Activated CD4-positive, alpha-beta T cell treated with anti-CD3 and anti-CD28 coated beads, Interleukin-10, Interleukin-2, amounts not matched to agents 100 ng/mL and 50 ng/mL, durations not matched to agents 16 hours and 8 hours (primary cell): ENCODE results near the gene P2RY6.

Experiments
- DNase-seq: peaks from one replicate; pipeline ENCODE4 v3.0.0-alpha.2; 2020

Gene P2RY6

DNA sequence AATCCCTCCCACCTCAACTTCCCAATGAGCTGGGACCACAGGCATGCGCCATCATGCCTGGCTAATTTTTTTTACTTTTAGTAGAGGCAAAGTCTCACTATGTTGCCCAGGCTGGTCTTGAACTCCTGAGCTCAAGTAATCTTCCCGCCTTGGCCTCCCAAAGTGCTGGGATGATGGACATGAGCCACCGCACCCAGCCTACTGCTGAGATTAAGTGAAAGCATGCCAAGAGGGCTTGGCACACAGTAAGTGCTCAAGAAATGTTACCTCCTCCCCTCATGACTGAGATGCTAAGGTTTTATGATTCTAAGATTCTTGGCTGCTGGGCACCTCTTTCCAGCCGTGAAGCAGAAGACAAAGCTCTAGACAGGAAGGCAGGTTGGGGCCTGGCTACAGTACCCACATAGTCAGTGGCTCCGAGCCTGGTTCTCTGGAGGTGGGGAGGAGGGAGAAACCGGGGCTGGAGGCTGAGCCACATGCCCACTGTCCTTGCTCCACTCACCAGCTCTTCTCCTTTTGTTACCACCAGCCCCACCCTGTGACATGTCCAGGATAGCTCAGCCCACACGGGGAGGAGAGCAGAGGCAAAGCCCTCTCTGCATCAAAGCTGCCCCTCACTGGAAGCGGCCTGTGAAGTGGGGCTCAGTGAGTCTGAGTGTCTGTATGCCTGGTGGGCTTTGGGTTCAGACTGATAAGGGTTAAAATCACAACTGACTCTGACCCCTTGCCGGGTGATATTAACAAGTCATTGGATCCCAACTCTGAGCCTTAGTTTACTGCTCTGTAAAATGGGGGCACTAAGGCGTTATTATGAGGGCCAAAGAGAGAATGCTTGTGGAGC lies 48.8 kb downstream of the P2RY6 start:
- DNase-seq: no peak

DNA sequence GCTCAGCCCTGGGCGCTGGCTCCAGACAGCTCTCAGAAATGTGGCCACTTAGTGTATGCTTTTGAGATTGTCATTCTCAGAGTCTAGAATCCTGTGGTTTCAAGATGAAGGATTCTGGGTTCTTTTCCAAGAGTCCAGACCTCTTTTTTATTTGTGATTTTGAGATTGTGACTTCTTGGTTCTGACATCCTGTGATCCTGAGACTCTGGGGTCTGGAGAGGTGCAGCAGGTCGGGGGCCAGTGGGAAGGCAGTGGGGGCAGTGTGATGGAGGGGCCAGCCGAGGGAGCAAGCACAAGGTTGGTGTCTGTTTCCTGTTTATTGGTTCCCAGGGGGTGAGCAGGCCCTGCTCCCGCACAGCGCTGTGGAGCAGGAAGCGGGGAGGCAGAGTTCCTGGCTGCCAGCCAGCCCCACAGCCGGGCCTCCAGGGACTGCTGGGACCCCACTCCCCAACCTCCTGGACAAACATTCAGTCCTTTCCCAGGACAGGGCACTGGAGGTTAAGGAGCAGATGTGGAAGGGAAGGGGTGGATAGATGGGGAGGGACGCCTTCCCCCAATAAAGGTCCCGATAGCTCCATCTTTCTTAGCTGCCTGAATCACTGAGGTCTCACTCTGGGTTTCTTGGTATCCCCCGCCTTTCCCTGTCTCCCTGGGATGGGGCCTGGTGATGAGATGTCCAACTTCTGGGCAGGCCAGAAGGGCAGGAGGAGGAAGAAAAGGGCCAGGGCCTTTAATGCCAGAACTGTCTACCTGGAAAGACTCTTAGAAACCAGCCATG lies 49.7 kb downstream of the P2RY6 start:
- no peak for DNase-seq

DNA sequence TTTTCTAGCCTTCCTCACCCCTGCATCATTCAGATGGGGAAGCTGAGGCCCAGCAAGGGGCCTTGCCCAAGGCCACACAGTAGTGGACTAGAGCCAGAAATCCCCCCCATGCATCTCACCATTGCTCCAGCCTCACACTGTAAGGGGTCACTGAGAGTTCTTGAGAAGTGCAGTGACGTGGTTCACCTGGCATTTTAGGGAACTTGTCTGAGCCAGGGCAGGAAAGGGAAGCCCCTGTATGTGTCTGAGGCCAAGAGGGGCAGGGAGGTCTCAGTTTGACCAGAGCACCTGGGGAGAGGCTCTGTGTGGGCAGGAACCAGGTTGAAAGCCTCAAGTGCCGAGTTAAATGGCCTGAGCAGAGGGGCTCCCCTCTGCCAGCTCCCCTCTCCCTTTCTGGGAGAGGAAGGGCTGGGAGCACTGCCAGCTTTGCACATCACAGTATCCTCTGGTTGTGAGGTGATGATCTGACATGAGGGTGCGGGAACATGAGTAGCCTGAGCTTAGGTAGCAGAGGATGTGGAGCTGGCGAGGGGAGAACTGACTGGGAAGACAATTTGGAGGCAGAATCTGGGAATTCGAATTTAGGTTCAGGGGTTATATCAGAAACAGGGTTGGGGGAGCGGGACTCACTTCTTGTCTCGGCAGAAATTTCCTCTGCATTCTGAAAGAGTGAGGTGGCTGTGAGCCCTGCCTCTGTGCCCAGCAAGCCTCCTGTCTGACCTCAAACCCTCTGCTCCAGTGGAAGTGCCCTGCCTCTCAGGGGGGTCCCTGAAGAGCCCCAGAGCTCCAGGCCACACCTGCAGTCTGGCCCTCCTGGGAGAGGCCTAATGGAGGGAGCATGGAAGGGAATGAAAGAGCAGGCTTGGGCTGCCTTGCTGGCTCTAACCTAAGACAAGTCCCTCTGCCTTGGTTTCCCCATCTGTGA lies 50.5 kb downstream of the P2RY6 start:
- no peak for DNase-seq

DNA sequence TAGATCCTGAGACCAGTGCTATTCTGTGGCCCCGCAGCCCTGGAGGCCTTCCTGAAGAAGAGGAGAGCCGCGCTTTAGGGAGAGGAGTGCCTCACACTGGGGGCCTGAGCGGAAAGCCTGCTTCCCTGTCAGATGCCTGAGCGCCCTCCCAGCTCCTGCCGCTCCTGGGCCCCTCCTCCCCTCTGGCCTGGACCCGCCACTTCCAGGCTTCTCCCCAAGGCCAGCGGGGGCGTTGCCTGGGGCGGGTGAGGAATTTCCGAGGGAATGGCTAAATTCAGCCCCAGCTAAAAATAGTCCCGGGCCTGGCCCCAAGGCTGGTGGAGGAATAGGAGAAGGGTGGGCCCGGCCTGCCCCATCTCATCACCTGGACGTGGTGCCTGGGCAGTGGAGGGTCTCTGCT lies 51.3 kb downstream of the P2RY6 start:
- DNase-seq: no peak

DNA sequence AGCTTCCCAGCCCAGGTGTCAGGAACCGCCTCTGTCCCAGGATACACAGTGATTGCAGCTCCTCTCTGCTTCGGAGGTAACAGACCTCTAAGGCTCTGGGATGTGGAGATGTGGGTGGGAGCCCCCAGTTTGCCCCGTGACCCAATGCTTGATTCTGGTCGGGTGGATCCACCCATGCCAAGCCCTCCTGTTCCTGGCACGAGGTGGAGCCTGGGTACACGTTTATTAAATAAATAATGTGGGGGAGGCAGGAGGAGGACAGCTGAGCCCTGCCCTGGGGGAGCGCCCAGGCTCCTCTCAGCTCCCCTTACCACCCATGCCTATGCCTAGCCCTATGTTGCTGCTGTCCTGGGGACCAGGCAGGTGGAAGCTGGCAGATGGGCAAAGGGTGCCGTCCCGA lies 52.0 kb downstream of the P2RY6 start:
- no peak for DNase-seq

DNA sequence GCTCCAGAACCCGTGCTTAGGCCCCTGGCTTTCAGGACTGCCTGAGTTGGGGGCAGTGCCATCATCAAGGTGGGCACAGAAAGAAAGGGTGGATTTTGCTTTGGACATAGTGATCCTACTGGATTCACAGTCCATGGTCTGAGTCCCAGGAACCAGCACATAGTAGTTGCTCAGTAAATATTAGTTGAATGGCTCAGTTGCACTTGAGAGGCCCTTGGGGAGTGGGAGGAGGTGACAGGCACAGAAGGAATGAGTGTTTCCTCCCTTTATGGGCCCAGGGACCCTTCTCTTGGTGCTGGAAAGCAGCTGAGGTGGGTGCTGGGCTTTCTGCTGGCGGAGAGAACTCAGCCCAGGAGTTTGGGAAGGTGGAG lies 52.5 kb downstream of the P2RY6 start:
- DNase-seq: no peak

DNA sequence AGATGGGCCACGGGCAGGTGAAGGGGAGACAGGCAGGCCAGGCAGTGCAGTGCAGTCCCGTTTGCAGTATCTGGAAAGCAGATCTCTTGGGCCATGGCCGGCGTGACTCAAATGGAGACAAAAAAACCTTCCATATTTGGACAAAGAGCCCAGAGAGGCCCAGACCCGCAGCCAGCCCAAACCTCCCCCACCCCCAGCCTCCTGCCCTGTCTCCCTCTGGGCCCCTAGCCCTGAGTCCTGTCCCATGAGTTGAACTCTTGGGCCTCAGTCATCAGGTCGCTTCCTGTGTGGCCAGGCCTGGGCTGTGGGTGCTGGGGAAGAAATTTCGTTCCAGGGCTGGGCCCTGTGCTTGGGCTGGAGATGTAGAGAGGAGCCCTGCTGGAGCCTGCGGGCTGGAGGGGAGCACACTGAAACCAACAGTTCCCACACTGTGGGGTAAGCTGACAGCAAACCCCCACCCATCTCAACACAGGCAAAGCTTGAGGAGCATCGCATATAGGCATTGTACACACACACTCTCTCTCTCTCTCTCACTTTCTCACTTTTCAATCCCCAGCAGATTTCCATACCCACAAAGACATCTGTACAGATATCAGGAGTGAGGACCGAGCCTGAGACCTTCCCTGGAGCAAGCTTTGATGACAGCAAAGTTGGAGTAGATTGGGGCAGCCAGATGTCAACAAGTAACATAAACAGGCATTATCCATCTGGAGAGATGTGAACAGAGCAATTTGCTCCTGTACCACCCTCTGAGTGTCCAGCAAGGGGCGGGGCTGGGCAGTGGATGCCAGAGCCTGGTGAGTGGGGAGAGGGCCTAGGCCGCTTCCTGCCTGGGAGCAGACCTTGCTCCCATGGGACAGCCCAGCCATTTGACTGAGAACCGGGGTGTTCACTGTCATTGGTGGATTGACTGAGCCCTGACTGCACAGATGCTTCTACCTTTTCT lies 53.2 kb downstream of the P2RY6 start:
- DNase-seq: no peak

DNA sequence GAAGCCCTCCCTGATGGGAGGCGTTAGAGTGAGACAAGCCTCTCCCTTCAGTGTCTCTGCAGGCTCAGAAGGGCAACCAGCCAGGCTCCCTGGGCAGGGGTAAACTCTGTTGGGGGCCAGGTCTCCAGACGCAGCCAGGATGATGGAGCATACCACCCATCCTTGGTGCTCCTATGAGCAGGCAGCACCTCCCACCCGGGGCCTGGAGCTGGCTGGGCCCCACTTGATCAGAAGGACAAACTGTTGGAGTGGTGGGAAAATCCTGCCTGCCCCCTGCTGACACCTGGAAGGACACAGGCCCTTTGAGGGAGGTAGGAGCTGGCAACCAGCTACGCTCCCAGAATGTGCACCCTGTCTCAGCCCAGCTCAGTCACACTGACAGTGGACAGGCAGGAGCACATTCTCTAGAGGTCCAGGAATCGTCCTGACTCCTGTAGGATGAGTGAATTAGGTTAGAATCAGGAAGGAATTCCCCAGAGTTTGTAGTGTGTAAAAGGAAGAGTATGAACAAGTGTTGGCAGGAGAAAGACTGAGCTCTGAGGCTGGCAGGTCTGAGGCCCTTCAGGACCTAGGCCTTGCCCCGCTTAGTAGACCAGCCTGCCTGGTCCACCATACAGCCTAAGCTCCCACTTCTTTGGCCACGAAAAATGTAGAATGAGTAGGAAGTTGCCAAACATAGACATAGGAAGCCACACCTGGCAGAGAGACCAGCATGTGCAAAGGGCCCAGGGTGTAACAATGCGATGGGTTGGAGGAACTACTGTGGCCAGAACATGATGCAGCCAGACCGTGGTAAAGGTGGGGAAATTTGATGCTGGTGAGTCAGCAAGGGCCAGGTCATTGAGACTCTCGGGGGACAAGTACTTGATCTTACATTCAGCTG lies 55.0 kb downstream of the P2RY6 start:
- DNase-seq: peak; percentile 18

DNA sequence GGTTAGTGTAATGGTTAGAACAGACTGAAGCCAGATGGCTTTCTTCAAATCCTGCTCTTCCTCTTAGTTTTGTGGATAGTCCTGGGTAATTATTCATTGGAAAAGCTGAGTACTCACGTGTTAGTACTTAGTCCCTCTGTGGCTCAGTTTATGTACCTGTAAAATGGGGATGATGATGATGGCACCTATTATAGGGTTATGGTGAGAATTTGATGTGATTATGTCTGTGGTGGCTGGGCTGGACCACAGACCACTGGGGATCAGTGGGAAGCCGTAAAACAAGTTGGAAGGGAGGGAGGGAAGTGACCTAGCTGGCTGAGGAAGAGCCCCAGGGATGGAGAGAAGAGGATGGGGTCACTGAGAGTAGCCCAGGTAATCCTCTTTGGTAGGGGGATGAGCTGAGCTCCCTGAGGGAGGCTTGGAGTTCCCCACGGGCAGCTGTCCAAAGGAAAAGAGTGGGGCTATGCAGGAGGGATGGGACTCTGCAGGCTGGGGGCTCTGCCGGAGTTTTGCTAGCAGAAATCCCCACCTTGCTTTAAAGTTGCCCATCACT lies 55.8 kb downstream of the P2RY6 start:
- no peak for DNase-seq

DNA sequence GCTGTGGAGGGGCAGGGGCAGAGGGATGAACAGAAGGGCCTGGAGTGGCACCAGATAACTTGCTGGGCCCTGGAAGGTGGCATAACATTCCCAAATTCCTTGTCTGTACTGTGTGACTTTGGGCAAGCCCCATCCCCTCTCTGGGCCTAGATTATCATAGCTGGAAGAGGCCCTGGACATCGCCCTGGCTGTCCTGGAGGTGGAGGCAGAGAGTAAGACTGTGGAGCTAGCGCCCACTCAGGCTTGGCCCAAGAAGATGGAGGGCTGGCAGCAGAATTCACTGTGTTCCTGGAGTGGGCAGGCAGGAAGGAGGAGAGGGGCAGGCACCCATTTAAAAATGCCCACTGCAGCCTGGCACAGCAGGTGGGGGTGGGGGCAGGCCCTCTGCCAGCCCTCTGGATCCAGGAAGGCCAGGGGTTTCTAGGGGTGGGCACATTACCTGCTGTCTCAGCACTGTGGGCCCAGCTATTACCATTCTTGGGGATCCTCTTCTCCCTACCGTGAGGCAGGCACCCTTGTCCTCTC lies 58.5 kb downstream of the P2RY6 start:
- no peak for DNase-seq

DNA sequence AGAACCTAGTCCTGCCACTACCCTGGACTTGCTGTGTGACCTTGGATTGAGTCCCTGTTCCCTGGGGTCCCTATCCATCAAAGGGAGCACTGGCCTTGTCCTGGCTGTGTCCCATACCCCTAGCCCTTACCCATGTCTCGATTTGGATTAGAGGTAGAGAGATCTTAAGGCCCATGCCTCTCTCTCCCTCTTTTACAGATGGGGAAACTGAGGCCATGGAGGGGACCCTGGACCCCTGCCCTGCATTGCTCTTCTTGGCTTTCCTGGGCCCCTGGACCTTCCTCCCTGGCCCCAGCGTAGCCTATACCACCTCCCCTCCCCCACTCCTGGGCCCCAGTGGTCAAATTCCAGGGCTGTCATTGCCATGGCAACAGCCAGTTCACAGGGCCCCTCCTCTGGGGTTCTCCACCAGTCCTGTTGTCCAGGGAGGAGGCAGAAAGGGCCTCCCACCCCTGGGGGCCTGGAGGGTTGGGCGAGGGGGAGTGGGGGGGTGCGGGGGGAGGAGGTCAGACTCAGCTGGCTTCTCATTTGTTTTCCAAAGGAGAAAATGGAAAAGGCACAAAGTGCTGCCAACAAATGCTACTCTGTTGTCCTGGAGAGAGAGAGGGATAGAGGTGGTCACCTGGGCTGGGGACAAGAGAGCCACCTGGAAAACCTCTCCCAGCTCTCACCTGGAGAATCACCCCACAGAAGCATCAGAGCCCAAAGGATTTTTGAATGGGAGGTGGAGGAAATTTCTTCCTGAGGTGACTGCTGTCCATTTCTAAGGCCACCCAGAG lies 59.2 kb downstream of the P2RY6 start:
- DNase-seq: no peak

DNA sequence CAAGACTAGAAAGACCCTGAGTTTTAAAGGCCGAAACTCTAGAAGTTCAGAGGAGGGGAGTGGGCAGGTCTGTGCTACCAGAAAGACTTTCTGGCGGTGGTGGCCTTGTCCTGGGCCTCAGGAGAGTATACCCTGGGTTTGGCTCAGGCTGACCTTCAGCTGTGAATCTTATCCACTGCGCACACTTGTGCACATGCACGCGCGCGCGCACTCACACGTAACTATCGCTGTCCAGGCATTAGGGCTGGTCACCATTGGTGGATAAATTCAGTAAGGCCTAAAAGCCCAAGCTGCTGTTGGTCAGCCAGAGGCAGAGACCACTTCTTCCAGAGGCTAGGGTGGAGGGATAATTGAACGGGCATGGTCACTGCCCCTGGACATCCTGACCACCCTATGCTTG lies 61.0 kb downstream of the P2RY6 start:
- DNase-seq: no peak

DNA sequence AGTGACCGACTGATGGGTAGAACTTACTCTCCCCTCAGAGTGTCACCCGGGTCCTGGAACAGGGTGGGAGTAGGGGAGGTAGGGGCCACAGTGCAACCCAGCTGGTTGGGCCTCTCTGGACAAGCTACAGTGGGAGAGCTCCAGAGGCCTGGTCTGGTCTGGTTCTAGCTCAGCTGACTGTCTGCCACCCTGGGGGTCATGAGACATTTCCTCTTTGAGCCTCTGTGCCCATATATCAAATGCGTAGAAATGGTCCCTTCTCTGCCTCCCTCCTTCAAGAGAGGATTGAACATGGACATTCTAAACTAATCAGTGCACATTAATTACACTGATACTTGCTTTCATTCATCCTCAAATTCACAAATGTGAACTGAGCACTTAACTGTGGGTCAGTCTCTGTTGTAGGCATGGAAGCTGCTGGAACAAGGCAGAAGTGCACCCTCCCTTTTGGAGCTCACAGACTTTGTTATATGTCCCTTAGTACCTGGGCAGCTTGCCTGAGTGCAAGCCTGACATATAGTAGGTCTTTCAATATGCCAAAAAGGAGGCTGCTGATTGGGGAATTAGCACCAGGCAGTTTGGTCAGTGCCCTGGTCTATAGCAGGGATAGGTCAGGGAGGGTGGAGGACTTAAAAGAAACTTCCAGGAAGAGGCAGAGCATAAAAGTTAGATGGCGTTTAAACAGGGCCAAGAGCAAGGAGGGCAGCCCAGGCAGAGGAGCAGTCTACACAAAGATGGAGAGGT lies 61.7 kb downstream of the P2RY6 start:
- no peak for DNase-seq

DNA sequence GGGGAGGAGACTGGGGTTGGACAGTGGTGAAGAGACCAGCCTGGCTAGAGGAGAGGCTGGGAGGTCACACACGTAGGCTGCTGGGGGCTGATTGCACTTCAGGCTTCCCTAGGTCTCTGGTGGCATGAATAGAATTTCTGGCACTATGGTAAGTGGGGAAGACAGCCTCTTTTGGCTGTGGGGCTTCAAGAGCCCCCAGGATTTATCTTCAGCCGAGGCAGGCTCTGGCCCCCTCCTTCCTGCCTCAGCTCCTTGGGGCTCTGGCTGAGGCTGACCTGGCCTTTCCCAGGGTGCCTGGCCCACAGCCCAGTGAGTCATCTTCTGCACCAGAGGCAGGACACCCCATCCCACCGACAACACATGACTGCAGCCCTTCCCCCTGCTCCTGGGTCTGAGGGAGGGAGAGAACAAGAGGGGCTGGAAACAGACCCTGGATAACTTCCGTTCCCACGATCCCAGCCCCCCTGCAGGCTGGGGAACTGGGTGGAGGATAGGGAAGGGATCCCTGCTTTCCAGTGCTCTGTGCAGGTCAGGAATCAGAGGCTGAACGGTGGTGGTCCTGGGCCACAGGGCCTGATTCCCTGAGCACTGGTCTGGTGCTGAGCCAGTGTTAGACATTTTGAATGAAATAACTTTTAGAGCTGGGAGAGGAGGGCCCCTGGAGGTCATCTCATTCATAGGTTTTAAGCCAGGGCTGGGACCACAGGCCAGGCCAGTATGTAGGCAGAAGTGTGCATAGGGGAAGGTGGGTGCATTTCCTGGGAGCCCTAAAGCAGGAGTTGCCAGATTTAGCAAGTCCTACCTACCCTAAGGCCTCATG lies 62.5 kb downstream of the P2RY6 start:
- DNase-seq: no peak

DNA sequence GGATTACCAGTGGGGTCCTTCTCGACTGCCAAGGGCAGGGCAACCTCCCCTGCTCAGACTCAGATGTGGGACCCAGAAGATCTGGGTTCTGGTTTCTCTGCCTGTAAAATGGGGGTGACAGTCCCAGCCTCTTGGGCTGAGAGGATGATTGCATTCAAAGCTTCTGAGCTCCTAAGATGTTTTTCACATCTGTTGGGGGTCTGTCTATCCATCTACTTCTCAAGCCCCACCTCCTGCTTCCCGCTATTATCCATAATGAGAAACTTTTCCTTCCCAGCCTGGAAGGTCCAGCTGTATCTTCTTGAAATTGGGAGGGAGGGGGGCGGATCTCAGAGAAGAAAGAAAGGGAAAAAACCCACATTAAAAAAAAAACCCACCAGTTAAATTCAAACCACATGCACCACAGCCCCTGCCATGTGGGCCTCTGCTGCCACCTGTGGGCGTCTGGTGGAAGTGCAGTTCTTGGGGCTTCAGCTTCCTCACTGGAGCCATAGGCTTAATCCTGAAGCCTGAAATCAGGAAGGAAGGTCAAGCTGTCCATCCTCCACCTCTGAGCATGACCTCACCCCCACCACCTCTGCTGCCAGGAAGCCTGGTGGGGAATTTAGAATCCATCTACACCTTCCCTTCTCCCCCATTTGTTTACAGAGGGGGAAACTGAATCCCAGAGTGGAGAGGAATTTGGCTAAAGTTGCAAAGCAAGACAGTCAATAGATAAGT lies 63.2 kb downstream of the P2RY6 start:
- DNase-seq: peak; percentile 80

DNA sequence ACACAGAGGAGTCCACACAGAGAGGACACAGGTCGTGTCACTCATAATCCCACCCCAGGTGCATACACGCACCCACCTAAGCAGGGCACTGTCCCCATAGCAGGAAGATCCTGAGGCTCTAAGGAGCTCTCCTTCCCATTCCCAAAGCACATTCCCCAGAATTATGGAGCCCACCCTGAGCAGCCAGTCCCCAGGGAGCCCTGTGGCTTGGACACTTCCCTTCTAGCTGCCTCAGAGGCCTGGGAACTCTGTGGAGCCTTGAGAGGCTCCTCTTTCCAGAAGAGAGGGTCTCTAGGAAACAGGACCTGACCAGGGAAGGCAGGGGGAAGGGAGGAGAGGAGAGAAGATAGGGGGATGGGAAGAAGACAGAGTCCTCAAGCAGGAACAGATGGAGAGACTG lies 65.7 kb downstream of the P2RY6 start:
- DNase-seq: no peak

DNA sequence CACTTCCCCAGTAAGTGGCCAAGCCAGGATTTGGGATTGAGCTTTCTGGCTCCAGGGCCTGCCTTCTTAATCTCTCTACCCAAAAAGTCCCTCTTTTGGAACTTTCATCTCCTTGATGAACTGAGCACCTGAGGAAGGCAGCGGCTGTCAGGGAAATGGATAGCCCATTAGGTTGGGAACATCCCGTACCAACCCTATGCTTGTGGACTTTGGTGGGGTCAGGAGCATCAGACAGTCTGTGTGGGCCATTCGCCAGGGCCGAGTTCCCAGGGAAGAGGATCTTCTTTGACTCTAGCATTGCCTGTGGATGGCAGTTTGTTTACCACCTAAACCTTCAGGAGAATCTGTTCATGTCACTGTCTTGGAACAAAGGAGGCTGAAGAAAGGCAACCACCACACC lies 66.1 kb downstream of the P2RY6 start:
- DNase-seq: no peak
